ENCODE measurements around the gene PAIP2B.

DNA sequence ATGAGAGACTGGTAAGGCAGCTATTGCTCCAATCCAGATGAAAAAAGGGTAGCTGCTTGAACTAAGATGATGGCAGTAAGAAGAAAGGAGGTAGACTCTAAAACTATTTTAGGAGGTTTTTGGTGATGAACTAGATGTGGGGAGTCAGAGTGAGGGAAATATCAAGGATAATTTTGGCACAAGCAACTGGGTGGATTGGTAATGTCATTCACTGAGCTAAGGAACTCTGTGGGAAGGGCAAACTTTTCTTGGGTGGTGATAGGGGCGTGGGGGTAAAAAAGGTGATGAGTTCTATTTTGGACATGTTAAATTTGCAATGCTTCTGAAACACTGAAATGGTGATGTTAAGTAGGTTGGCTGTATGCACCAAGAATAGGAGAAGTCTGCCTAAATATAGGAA lies 19.3 kb downstream of the PAIP2B start:
- TF ChIP-seq, protein P1, sequence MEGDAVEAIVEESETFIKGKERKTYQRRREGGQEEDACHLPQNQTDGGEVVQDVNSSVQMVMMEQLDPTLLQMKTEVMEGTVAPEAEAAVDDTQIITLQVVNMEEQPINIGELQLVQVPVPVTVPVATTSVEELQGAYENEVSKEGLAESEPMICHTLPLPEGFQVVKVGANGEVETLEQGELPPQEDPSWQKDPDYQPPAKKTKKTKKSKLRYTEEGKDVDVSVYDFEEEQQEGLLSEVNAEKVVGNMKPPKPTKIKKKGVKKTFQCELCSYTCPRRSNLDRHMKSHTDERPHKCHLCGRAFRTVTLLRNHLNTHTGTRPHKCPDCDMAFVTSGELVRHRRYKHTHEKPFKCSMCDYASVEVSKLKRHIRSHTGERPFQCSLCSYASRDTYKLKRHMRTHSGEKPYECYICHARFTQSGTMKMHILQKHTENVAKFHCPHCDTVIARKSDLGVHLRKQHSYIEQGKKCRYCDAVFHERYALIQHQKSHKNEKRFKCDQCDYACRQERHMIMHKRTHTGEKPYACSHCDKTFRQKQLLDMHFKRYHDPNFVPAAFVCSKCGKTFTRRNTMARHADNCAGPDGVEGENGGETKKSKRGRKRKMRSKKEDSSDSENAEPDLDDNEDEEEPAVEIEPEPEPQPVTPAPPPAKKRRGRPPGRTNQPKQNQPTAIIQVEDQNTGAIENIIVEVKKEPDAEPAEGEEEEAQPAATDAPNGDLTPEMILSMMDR (conservative IDR thresholded peaks at IDR 0.05; ENCODE audit: low read depth, low read length), result no peak
- TF ChIP-seq RFX5 (IDR thresholded peaks at IDR 0.05; ENCODE audit: low read depth, low read length), result no peak
- no peak for TF ChIP-seq CHD1 (IDR thresholded peaks at IDR 0.05; ENCODE audit: low read depth, low read length)
- no peak for TF ChIP-seq POLR2A (IDR thresholded peaks at IDR 0.05; ENCODE audit: low read depth, low read length)
- TF ChIP-seq, protein P2, sequence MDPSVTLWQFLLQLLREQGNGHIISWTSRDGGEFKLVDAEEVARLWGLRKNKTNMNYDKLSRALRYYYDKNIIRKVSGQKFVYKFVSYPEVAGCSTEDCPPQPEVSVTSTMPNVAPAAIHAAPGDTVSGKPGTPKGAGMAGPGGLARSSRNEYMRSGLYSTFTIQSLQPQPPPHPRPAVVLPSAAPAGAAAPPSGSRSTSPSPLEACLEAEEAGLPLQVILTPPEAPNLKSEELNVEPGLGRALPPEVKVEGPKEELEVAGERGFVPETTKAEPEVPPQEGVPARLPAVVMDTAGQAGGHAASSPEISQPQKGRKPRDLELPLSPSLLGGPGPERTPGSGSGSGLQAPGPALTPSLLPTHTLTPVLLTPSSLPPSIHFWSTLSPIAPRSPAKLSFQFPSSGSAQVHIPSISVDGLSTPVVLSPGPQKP (IDR thresholded peaks at IDR 0.05; ENCODE audit: borderline replicate concordance, low read depth, low read length), result no peak
- TF ChIP-seq RAD21 (IDR thresholded peaks at IDR 0.05; ENCODE audit: low read length), result no peak
- no peak for TF ChIP-seq MXI1 (IDR thresholded peaks at IDR 0.05; ENCODE audit: borderline replicate concordance, low read depth, low read length)
- no peak for TF ChIP-seq MAFK (IDR thresholded peaks at IDR 0.05; ENCODE audit: low read depth, low read length)
- TF ChIP-seq BHLHE40 (IDR thresholded peaks at IDR 0.05; ENCODE audit: low read depth, low read length), result no peak
- TF ChIP-seq, protein P3, sequence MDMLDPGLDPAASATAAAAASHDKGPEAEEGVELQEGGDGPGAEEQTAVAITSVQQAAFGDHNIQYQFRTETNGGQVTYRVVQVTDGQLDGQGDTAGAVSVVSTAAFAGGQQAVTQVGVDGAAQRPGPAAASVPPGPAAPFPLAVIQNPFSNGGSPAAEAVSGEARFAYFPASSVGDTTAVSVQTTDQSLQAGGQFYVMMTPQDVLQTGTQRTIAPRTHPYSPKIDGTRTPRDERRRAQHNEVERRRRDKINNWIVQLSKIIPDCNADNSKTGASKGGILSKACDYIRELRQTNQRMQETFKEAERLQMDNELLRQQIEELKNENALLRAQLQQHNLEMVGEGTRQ (IDR thresholded peaks at IDR 0.05; ENCODE audit: low read depth, low read length), result no peak

Measured in IMR-90 (cell line).